Forelimb muscle (tissue), 1 donor: ENCODE measurements around the gene NELL2. TPM values are rescaled to one million over a fixed set of nuclear protein-coding genes. Genes with fewer than 3 reads are reported as not detected.

ENCODE experiments used
- DNase-seq: peaks from one replicate; pipeline ENCODE4 v3.0.0-alpha.2; 2013; ENCODE audit warnings: low read depth
- polyA plus RNA-seq: library from polyadenylated mRNA; unstranded; fragments of 120-200 nt; gene quantifications from one replicate; pipeline ENCODE4 v1.2.1, GENCODE V29; 2013; ENCODE audit not compliant: insufficient read length

Gene NELL2
- polyA plus RNA-seq, 1 donor: 0.35 TPM

- DNase-seq: no peak
Measured at GRCh38 chr12:44465139-44465538, 411.0 kb downstream of the NELL2 start.

GRCh38 chr12:44464180-44464579 lies 411.9 kb downstream of the NELL2 start:
- DNase-seq: no peak

GRCh38 chr12:44462729-44463128 lies 413.4 kb downstream of the NELL2 start:
- no peak for DNase-seq

- DNase-seq: no peak
Measured at GRCh38 chr12:44460261-44460660, 415.9 kb downstream of the NELL2 start.

- DNase-seq: no peak
Measured at GRCh38 chr12:44459569-44459968, 416.5 kb downstream of the NELL2 start.

Other genes starting within 250 kb of the NELL2 start
- 0.16 TPM for gene DBX2, start 174.8 kb upstream of the NELL2 start, polyA plus RNA-seq